Prostate gland (tissue), 2 donors: Measurements from ENCODE around the gene LSAMP.

Experiments
- CTCF ChIP-seq, 4 experiments: fragments of 200-600 bp in 2 of 4; fragments of 450-650 bp in 2 of 4; sonication (generic) in 2 of 4; IDR thresholded peaks; 1 replicate in 3 of 4; 2 replicates in 1 of 4; pipeline ENCODE4 v1.5.1; 2016 to 2019; ENCODE audit warnings: antibody characterized with exemption in 4 of 4, mild to moderate bottlenecking in 2 of 4, moderate library complexity in 2 of 4
- POLR2A ChIP-seq: fragments of 450-650 bp; IDR thresholded peaks from one replicate; pipeline ENCODE4 v1.6.1; 2016; ENCODE audit warnings: antibody characterized with exemption, mild to moderate bottlenecking

- TF ChIP-seq CTCF (IDR thresholded peaks at IDR 0.05): no peak
- no peak for TF ChIP-seq POLR2A
Observed at GRCh38 chr3:116342499-116342898, 102.8 kb downstream of the LSAMP start.
